OCI-LY7 (cell line): ENCODE results near the gene KIF6. TPM values are rescaled to one million over a fixed set of nuclear protein-coding genes. Genes with fewer than 3 reads are reported as not detected.

Experiments used
- Bru-seq: library from RNA; stranded (reverse); fragments of 400-500 nt; gene quantifications from one replicate; lab custom pipeline; 2021; lab: Mats Ljungman, UMichigan
- BruChase-seq, 2 experiments: library from RNA; stranded (reverse); fragments of 400-500 nt; gene quantifications; one replicate each; lab custom pipeline; 2021; lab: Mats Ljungman, UMichigan
- BruUV-seq: library from RNA; stranded (reverse); fragments of 400-500 nt; replicated peaks from 2 replicates; lab custom pipeline; 2021; lab: Mats Ljungman, UMichigan
- CTCF ChIA-PET: fragments of 300-600 bp; sonication (Branson Sonifier 250); formaldehyde crosslinking; loops from one replicate; lab custom pipeline; 2022; ENCODE audit warnings: antibody characterized with exemption; ENCODE audit not compliant: unreplicated experiment; lab: Charles Lee
- POLR2A ChIA-PET: fragments of 300-600 bp; sonication (Branson Sonifier 250); formaldehyde crosslinking; loops from one replicate; lab custom pipeline; 2022; ENCODE audit warnings: antibody characterized with exemption; lab: Charles Lee
- DNase-seq: peaks from one replicate; pipeline ENCODE4 v3.0.0-alpha.2; 2015; ENCODE audit warnings: low spot score
- H2AFZ ChIP-seq: fragments of 200-600 bp; sonication (generic), shearing (Covaris generic); 2 replicates; pipeline ENCODE4 v1.6.1; 2014; ENCODE audit warnings: mild to moderate bottlenecking, antibody characterized with exemption, low read length, moderate library complexity
- H3K27ac ChIP-seq: fragments of 200-600 bp; sonication (generic); 2 replicates; pipeline ENCODE4 v1.5.1; 2014; ENCODE audit warnings: mixed run types, low read depth, mild to moderate bottlenecking, moderate library complexity, low read length, inconsistent platforms; ENCODE audit not compliant: poor library complexity, severe bottlenecking
- H3K36me3 ChIP-seq: fragments of 200-600 bp; sonication (generic); 2 replicates; pipeline ENCODE4 v1.6.1; 2014; ENCODE audit warnings: mild to moderate bottlenecking, antibody characterized with exemption, low read length, moderate library complexity, mixed read lengths; ENCODE audit not compliant: insufficient read depth
- H3K4me1 ChIP-seq: fragments of 200-600 bp; sonication (generic); 2 replicates; pipeline ENCODE4 v1.5.1; 2014; ENCODE audit warnings: mild to moderate bottlenecking, low read length; ENCODE audit not compliant: insufficient read depth, poor library complexity, severe bottlenecking
- H3K4me2 ChIP-seq: fragments of 200-600 bp; sonication (generic); 2 replicates; pipeline ENCODE4 v1.6.1; 2014; ENCODE audit warnings: mild to moderate bottlenecking, low read length
- H3K4me3 ChIP-seq: fragments of 200-600 bp; sonication (generic); 2 replicates; pipeline ENCODE4 v1.5.1; 2014; ENCODE audit warnings: mild to moderate bottlenecking, low read depth, low read length; ENCODE audit not compliant: poor library complexity, severe bottlenecking
- H3K79me2 ChIP-seq: fragments of 200-600 bp; sonication (generic); 2 replicates; pipeline ENCODE4 v1.6.1; 2016; ENCODE audit warnings: low read depth, mild to moderate bottlenecking, low read length, moderate library complexity, mixed read lengths; ENCODE audit not compliant: insufficient read depth
- H3K9me2 ChIP-seq: fragments of 200-600 bp; sonication (generic); 2 replicates; pipeline ENCODE4 v1.6.1; 2016; ENCODE audit warnings: mild to moderate bottlenecking, low read length, mixed read lengths; ENCODE audit not compliant: insufficient read depth
- H3K9me3 ChIP-seq: fragments of 200-600 bp; sonication (generic); 2 replicates; pipeline ENCODE4 v1.6.1; 2014; ENCODE audit warnings: mild to moderate bottlenecking, mixed run types, low read length, mixed read lengths
- H4K20me1 ChIP-seq: fragments of 200-600 bp; sonication (generic); 2 replicates; pipeline ENCODE4 v1.6.1; 2014; ENCODE audit warnings: mild to moderate bottlenecking, antibody characterized with exemption, low read length, moderate library complexity, mixed read lengths; ENCODE audit not compliant: insufficient read depth
- EZH2phosphoT487 ChIP-seq: fragments of 200-600 bp; sonication (generic); IDR thresholded peaks from 2 replicates; pipeline ENCODE4 v1.6.1; 2018; ENCODE audit warnings: low read depth, borderline replicate concordance, mild to moderate bottlenecking, mixed run types, antibody characterized with exemption, low read length, moderate library complexity, mixed read lengths
- intact Hi-C: fragments of 100-400 bp; cut with micrococcal nuclease; formaldehyde crosslinking; loops from one replicate; pipeline ENCODE4 v1.10.0; 2022; ENCODE audit not compliant: unreplicated experiment
- long read RNA-seq: library from polyadenylated mRNA; stranded (forward); transcript quantifications from one replicate; pipeline ENCODE4 v2.0.0, GENCODE V29; 2022
- total RNA-seq, 2 experiments: library from RNA; depleted of rRNA in 1 of 2; stranded (reverse); fragments of >200 nt in 1 of 2; shearing (Covaris generic) in 1 of 2; gene quantifications; 2 replicates each; pipeline ENCODE4 v1.2.3, GENCODE V29; 2014 to 2022
- TF ChIP-seq, protein P1 (sequence below): fragments of 200-600 bp; sonication (generic); conservative IDR thresholded peaks from 2 replicates; pipeline ENCODE4 v1.5.1; 2014; ENCODE audit warnings: mild to moderate bottlenecking, antibody characterized with exemption, low read length, moderate library complexity, mixed read lengths

Gene KIF6, protein sequence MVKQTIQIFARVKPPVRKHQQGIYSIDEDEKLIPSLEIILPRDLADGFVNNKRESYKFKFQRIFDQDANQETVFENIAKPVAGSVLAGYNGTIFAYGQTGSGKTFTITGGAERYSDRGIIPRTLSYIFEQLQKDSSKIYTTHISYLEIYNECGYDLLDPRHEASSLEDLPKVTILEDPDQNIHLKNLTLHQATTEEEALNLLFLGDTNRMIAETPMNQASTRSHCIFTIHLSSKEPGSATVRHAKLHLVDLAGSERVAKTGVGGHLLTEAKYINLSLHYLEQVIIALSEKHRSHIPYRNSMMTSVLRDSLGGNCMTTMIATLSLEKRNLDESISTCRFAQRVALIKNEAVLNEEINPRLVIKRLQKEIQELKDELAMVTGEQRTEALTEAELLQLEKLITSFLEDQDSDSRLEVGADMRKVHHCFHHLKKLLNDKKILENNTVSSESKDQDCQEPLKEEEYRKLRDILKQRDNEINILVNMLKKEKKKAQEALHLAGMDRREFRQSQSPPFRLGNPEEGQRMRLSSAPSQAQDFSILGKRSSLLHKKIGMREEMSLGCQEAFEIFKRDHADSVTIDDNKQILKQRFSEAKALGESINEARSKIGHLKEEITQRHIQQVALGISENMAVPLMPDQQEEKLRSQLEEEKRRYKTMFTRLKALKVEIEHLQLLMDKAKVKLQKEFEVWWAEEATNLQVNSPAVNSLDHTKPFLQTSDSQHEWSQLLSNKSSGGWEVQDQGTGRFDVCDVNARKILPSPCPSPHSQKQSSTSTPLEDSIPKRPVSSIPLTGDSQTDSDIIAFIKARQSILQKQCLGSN
- not detected in 2 replicates for total RNA-seq (2014; rRNA removed; shearing (Covaris generic))
- 0.17 TPM in 1 of 2 replicates, not detected in the other for total RNA-seq (2022)
- percentile 11 among the genes with signal in this experiment for Bru-seq, nascent RNA
- BruChase-seq, experiment 1, labeled RNA remaining after a 6-hour chase = percentile 6 among the genes with signal in this experiment
- BruChase-seq, experiment 2, labeled RNA remaining after a 2-hour chase = percentile 7 among the genes with signal in this experiment
- long read RNA-seq = 0 reads

DNA sequence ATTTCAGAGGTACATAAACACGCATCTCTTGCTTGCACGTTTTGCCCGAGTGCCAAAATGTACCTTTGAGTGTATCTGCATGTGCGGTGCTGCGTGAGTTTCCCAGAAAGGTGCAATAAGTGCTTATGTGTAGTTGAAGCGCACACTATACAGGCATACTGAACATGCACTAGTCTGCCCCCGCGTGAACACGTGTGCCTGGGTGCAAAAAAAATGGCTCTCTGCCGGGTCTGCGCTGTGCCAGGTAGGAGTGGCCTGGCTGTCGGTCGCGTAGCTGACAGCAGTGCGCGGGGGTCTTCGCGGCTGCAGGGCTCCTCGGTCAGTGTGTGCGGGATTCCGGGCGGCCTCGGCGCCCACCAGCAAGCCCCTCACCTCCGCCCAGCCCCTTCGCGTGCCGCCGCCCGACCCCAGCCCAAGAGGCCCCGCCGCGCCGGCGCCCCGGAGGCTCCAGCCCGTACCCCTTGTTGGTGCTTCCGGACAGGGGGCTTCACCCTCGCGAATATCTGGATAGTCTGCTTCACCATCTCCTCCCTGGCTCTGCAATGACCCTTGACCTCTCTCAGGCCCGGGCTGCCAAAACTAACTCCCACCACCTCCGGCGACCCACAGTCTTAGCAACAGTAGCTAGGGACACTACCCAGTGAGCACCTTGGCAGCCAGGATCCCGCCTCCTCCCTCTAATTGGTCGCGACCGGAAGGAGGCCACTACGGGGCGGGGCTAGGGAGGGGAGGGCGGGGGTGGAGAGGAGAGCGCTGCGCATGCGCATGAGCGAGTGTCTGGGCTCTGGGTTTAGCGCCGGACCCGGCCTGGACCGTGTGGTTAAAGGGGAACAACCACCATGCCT lies at the start of gene KIF6:
KIF6 (minus strand) TSS at position 622 of the 845 bp plus-strand sequence; CDS start at position 524, 98 bp downstream.
- Histone ChIP-seq H4K20me1 (no peaks in the 10 kb centered on the region), H3K4me2 (peak within 1 kb of the TSS; percentile 63), H3K79me2 (no peaks in the 10 kb centered on the region), H3K9me2 (no peaks in the 10 kb centered on the region; the same call in 1 of the 2 replicates), H2AFZ (peak within 1 kb of the TSS; percentile 82), H3K4me1 (no peaks in the 10 kb centered on the region), H3K36me3 (no peaks in the 10 kb centered on the region), H3K27ac (no peak within 1 kb of the TSS), H3K4me3 (peak within 1 kb of the TSS; percentile 70), H3K9me3 (no peaks in the 10 kb centered on the region)
- DNase-seq = peak; percentile 84
- TF ChIP-seq EZH2phosphoT487 = no peak
- TF ChIP-seq, protein P1, sequence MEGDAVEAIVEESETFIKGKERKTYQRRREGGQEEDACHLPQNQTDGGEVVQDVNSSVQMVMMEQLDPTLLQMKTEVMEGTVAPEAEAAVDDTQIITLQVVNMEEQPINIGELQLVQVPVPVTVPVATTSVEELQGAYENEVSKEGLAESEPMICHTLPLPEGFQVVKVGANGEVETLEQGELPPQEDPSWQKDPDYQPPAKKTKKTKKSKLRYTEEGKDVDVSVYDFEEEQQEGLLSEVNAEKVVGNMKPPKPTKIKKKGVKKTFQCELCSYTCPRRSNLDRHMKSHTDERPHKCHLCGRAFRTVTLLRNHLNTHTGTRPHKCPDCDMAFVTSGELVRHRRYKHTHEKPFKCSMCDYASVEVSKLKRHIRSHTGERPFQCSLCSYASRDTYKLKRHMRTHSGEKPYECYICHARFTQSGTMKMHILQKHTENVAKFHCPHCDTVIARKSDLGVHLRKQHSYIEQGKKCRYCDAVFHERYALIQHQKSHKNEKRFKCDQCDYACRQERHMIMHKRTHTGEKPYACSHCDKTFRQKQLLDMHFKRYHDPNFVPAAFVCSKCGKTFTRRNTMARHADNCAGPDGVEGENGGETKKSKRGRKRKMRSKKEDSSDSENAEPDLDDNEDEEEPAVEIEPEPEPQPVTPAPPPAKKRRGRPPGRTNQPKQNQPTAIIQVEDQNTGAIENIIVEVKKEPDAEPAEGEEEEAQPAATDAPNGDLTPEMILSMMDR = no peak
- ChIA-PET CTCF (no interaction called here), POLR2A (interaction anchor here (0.7 to 1.0 kb wide), 2 partner anchors 31 to 117 kb away, joined by 5 read pairs; no protein-coding TSS in a partner anchor)
- intact Hi-C loops = no loop called here
- no TSS peak for BruUV-seq

DNA sequence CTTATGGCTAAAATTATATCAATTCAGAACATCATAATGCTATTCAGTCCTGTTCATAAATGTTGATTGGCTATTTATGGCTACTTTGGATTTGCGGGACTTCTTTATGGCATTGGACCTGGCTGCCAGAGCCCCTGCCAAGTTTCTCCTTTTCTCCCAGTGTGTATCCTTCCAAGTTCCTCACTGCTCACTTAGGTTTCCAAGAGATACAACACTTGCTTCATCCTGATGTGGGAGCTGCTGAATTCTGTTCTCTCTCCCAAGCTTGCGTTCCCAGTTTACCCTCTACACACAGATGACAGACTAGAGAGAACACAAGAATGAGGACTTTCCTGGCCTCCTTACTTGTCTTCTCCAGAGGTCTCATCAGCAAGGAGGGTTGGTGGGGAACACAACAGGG lies 48.6 kb upstream of the KIF6 start:
- no TSS peak for BruUV-seq

More for the DNA sequence above, 48.6 kb upstream of the KIF6 start:
- H3K4me3 ChIP-seq = no peak overlapping the region
- H3K36me3 ChIP-seq = no peaks in the 10 kb centered on the region
- H3K9me2 ChIP-seq = no peaks in the 10 kb centered on the region
- DNase-seq = no peak
- H3K4me1 ChIP-seq = no peaks in the 10 kb centered on the region
- no peak overlapping the region for H3K4me2 ChIP-seq
- no peak for TF ChIP-seq EZH2phosphoT487
- TF ChIP-seq, protein P1 = no peak
- ChIA-PET POLR2A (no interaction called here), CTCF (no interaction called here)
- no peaks in the 10 kb centered on the region for H3K79me2 ChIP-seq
- no peak overlapping the region for H2AFZ ChIP-seq
- H3K27ac ChIP-seq = no peak overlapping the region
- no peaks in the 10 kb centered on the region for H3K9me3 ChIP-seq
- no peaks in the 10 kb centered on the region for H4K20me1 ChIP-seq
- intact Hi-C loops = no loop called here
